Panc1 (cell line): ENCODE measurements around the gene SMIM10L2A. TPM values are rescaled to one million over a fixed set of nuclear protein-coding genes. Genes with fewer than 3 reads are reported as not detected.
"Not testable (repeated sequence)": the region's sequence is repeated elsewhere in the genome, so short reads cannot be mapped to it uniquely, and the experiment has no call there.

Source experiments
- ATAC-seq: fragments of 200-7000 bp; cut with Tn5 transposase; 2 replicates; pipeline ENCODE4 v1.9.1; 2020; ENCODE audit warnings: mild to moderate bottlenecking, moderate library complexity
- BruUV-seq: library from RNA; stranded (reverse); fragments of 400-500 nt; replicated peaks from 2 replicates; lab custom pipeline; 2021; lab: Mats Ljungman, UMichigan
- CTCF ChIA-PET: fragments of 300-600 bp; sonication (Branson Sonifier 250); formaldehyde crosslinking; loops from one replicate; lab custom pipeline; 2022; ENCODE audit warnings: antibody characterized with exemption; lab: Charles Lee
- POLR2A ChIA-PET: fragments of 300-600 bp; sonication (Branson Sonifier 250); formaldehyde crosslinking; loops from one replicate; lab custom pipeline; 2022; ENCODE audit warnings: antibody characterized with exemption; lab: Charles Lee
- DNase-seq: peaks from one replicate; pipeline ENCODE4 v3.0.0-alpha.2; 2010; ENCODE audit warnings: low read depth, low spot score
- H3K27ac ChIP-seq: 2 replicates; pipeline ENCODE4 v1.5.1; 2011; ENCODE audit warnings: mild to moderate bottlenecking, low read length, inconsistent platforms
- H3K27me3 ChIP-seq: fragments of 200-500 bp; sonication (Bioruptor generic); 2 replicates; pipeline ENCODE4 v1.6.0; 2014; ENCODE audit warnings: low read length, inconsistent platforms; ENCODE audit not compliant: control insufficient read depth, insufficient read depth
- H3K36me3 ChIP-seq: fragments of 200-500 bp; sonication (Bioruptor generic); 2 replicates; pipeline ENCODE4 v1.5.1; 2014; ENCODE audit warnings: inconsistent platforms, mild to moderate bottlenecking, low read length, moderate library complexity; ENCODE audit not compliant: control insufficient read depth, insufficient read depth
- H3K4me1 ChIP-seq: 2 replicates; pipeline ENCODE4 v1.5.1; 2011; ENCODE audit warnings: inconsistent platforms, mild to moderate bottlenecking, low read length, moderate library complexity; ENCODE audit not compliant: control insufficient read depth, insufficient read depth
- H3K4me3 ChIP-seq, 2 experiments: 2 replicates each; pipeline ENCODE4 v1.5.1; 2011 to 2012; ENCODE audit warnings: low read depth in 2 of 2, low read length in 2 of 2, mild to moderate bottlenecking in 2 of 2, inconsistent platforms in 1 of 2, moderate library complexity in 1 of 2
- H3K9me3 ChIP-seq: fragments of 200-500 bp; sonication (Bioruptor generic); 2 replicates; pipeline ENCODE4 v1.5.1; 2014; ENCODE audit warnings: low read depth, mild to moderate bottlenecking, inconsistent platforms, low read length, moderate library complexity; ENCODE audit not compliant: control insufficient read depth, insufficient read depth
- POLR2AphosphoS5 ChIP-seq: IDR thresholded peaks from 2 replicates; pipeline ENCODE4 v1.6.1; 2012; ENCODE audit warnings: mild to moderate bottlenecking, low read depth, low read length, moderate library complexity
- SIN3A ChIP-seq: IDR thresholded peaks from 2 replicates; pipeline ENCODE4 v1.6.1; 2012; ENCODE audit warnings: low read depth, mild to moderate bottlenecking, low read length, moderate library complexity, borderline replicate concordance; ENCODE audit not compliant: insufficient read depth
- TCF7L2 ChIP-seq: IDR thresholded peaks from 2 replicates; pipeline ENCODE4 v1.6.1; 2011; ENCODE audit warnings: mild to moderate bottlenecking, low read depth, low read length, inconsistent platforms
- in situ Hi-C: cut with HindIII; loops from 2 replicates; pipeline ENCODE4 v1.10.0; 2016; ENCODE audit warnings: low sequenced_read_pairs, low pct_unique_long_range_greater_than_20kb
- intact Hi-C: fragments of 100-400 bp; cut with micrococcal nuclease; formaldehyde crosslinking; loops from one replicate; pipeline ENCODE4 v1.10.0; 2022; ENCODE audit not compliant: unreplicated experiment
- total RNA-seq: library from RNA; stranded (reverse); gene quantifications from one replicate; pipeline ENCODE4 v1.2.1, GENCODE V29; 2021; ENCODE audit not compliant: unreplicated experiment
- TF ChIP-seq, protein P1 (sequence below): fragments of 450-650 bp; IDR thresholded peaks from 2 replicates; pipeline ENCODE4 v1.5.1; 2017; ENCODE audit warnings: mild to moderate bottlenecking
- TF ChIP-seq, protein P2 (sequence below), 2 experiments: IDR thresholded peaks; 2 replicates each; pipeline ENCODE4 v1.6.1; 2011 to 2012; ENCODE audit warnings: low read depth in 2 of 2, control low read depth in 1 of 2, low read length in 1 of 2, mild to moderate bottlenecking in 1 of 2, moderate library complexity in 1 of 2; ENCODE audit not compliant: insufficient read depth in 1 of 2

SMIM10L2A gene
- total RNA-seq, 1 experiment from 2014 or later: 0.36 TPM

- peak overlapping the region; percentile 44 to 82 for H3K4me3 ChIP-seq
- no peaks in the 10 kb centered on the region for H3K4me1 ChIP-seq
- H3K27me3 ChIP-seq: peaks cover 3% of the 10 kb centered on the region
- peak overlapping the region; percentile 36; the same call in 1 of the 2 replicates for H3K27ac ChIP-seq
- no peaks in the 10 kb centered on the region for H3K9me3 ChIP-seq
- intact Hi-C loops (no loop called here), in situ Hi-C loops (no loop called here)
- ATAC-seq (peak; percentile 96), DNase-seq (peak; percentile 25)
- POLR2A ChIA-PET: no interaction called here
- TF ChIP-seq SIN3A: no peak
- TF ChIP-seq POLR2AphosphoS5: no peak
- TF ChIP-seq TCF7L2: no peak
- TF ChIP-seq, protein P1, sequence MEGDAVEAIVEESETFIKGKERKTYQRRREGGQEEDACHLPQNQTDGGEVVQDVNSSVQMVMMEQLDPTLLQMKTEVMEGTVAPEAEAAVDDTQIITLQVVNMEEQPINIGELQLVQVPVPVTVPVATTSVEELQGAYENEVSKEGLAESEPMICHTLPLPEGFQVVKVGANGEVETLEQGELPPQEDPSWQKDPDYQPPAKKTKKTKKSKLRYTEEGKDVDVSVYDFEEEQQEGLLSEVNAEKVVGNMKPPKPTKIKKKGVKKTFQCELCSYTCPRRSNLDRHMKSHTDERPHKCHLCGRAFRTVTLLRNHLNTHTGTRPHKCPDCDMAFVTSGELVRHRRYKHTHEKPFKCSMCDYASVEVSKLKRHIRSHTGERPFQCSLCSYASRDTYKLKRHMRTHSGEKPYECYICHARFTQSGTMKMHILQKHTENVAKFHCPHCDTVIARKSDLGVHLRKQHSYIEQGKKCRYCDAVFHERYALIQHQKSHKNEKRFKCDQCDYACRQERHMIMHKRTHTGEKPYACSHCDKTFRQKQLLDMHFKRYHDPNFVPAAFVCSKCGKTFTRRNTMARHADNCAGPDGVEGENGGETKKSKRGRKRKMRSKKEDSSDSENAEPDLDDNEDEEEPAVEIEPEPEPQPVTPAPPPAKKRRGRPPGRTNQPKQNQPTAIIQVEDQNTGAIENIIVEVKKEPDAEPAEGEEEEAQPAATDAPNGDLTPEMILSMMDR: no peak
- TF ChIP-seq, protein P2, sequence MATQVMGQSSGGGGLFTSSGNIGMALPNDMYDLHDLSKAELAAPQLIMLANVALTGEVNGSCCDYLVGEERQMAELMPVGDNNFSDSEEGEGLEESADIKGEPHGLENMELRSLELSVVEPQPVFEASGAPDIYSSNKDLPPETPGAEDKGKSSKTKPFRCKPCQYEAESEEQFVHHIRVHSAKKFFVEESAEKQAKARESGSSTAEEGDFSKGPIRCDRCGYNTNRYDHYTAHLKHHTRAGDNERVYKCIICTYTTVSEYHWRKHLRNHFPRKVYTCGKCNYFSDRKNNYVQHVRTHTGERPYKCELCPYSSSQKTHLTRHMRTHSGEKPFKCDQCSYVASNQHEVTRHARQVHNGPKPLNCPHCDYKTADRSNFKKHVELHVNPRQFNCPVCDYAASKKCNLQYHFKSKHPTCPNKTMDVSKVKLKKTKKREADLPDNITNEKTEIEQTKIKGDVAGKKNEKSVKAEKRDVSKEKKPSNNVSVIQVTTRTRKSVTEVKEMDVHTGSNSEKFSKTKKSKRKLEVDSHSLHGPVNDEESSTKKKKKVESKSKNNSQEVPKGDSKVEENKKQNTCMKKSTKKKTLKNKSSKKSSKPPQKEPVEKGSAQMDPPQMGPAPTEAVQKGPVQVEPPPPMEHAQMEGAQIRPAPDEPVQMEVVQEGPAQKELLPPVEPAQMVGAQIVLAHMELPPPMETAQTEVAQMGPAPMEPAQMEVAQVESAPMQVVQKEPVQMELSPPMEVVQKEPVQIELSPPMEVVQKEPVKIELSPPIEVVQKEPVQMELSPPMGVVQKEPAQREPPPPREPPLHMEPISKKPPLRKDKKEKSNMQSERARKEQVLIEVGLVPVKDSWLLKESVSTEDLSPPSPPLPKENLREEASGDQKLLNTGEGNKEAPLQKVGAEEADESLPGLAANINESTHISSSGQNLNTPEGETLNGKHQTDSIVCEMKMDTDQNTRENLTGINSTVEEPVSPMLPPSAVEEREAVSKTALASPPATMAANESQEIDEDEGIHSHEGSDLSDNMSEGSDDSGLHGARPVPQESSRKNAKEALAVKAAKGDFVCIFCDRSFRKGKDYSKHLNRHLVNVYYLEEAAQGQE (IDR thresholded peaks at IDR 0.05; ENCODE audit: insufficient read depth in 1 of 2, low read depth in 2 of 2, low read length in 1 of 2): no peak
- CTCF ChIA-PET: interaction anchor here (0.5 kb wide), 1 partner anchor 33 kb away, joined by 3 read pairs; no protein-coding TSS in a partner anchor
- no TSS peak for BruUV-seq
- H3K36me3 ChIP-seq: no peaks in the 10 kb centered on the region
Observed at GRCh38 chrX:135421537-135421931, 210 bp upstream of the SMIM10L2A start.

GRCh38 chrX:135422810-135423168 lies 1.0 kb downstream of the SMIM10L2A start:
- H3K9me3 ChIP-seq, H3K4me1 ChIP-seq, intact Hi-C loops, BruUV-seq, H3K27ac ChIP-seq, H3K36me3 ChIP-seq, H3K27me3 ChIP-seq, H3K4me3 ChIP-seq, DNase-seq, in situ Hi-C loops, CTCF ChIA-PET, ATAC-seq, POLR2A ChIA-PET: not testable (repeated sequence)

DNA sequence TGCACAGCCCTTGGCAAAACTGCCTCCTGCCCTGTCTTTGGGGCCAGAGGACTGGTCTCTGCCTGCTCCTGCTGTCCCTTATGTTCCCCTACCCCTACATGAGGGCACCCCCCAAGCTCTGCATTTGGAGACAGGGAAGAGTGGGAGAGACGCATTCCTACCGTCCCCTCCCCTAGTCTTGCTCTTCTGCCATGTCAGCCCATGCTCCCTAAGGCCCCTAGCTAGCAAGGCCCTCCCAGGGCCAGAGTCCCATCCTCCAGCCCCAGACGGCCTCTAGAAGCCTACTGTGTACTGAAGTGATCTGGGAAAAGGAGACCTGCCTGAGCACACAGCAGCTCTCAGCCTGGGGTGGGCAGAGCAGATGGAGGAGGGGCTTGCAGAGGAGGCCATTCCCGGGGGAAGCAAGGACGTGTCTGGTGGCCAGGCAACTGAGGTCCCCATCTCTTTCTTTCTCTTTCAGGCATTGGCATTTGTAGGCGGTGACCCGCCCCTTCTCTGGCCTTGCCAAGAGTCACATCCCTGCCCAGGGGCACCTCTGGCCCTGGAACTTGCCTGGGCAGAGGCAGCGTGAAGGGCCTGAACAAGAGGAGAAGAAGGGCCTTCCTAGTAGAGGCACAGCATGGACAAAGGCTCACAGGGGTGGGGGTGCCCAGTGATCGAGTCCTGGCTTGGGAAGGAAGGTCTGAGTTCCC lies 1.6 kb downstream of the SMIM10L2A start:
- H3K9me3 ChIP-seq, H3K36me3 ChIP-seq, in situ Hi-C loops, intact Hi-C loops, BruUV-seq, H3K27ac ChIP-seq, H3K4me1 ChIP-seq, H3K4me3 ChIP-seq, ATAC-seq, DNase-seq, H3K27me3 ChIP-seq, CTCF ChIA-PET, POLR2A ChIA-PET: not testable (repeated sequence)
